HPDE6-E6E7 (cell line): ENCODE measurements around the gene RAB36.
A peak's percentile ranks its signal among the peaks of the same experiment; 100 is the strongest.

ENCODE experiments used
- DNase-seq: peaks from one replicate; pipeline ENCODE4 v3.0.0; 2011; ENCODE audit warnings: missing footprints; ENCODE audit errors: extremely low spot score

Gene RAB36

DNA sequence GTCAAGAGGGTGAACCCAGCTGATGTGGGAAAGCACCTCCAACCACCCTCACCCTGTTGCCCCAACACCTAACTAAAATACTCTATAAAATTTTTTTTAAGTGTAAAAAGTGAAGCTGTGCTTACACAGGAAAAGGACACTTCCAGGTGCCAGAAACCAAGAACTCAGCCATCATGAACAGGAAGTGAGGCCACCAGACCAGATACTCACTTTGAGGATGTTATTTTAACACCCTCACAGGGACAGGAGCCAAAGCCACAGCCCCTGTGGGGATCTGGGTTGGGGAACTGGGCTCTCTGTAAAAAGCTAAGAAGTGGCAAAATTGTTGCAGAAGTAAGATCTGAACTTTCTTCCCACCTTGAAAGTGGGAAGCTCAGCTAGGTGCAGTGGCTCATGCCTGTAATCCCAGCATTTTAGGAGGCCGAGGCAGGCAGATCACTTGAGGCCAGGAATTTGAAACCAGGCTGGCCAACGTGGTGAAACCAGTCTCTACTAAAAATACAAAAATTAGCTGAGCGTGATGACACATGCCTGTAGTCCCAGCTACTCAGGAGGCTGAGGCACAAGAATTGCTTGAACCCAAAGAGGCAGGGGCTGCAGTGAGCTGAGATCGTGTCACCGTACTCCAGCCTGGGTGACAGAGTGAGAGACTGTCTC is 7.2 kb upstream of the RAB36 start:
- no peak for DNase-seq

GRCh38 chr22:23138584-23139435 is 6.5 kb upstream of the RAB36 start:
- no peak for DNase-seq

DNA sequence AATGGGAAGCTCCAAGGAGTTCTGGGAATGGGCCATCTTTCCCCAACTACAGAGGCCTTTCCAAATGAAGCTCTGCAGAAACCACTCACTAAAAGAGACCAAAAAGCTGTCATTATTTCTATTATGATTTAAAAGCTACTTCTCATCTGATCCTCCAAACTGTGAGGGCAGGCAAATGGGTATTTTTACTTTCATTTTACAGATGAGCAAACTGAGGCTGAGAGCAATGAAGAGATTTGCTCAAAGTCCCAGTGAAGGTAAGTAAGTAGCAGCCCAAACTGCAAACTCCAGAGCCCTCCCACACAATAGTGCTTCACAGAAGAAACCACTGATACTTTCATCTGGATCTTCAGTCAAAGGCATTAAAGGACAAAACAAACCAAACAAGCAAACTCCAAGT is 4.9 kb upstream of the RAB36 start:
- no peak for DNase-seq

DNA sequence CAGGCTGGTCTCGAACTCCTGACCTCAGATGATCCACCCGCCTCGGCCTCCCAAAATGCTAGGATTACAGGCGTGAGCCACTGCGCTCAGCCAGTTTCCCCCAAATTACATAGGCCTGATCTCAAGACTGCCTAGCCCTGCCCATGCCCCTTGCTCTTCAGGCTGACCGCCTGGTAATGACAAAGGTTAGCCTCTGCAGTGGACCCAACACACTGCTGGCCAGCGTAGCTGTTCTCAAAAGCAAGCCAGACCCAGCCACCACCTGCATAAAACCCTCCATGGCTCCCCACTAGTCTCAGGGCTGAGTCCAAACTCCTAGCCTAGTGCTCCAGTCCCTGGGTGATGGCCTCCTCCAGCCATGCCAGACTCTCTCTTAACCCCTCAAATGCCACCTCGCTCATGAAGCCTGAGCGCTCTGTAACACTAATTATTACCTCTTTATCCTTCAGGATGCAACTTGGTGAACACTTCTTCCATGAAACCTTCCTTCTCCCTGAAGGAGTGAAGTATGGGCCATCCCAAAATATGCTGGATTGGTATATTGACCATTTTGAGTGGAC is 2.7 kb upstream of the RAB36 start:
- no peak for DNase-seq

DNA sequence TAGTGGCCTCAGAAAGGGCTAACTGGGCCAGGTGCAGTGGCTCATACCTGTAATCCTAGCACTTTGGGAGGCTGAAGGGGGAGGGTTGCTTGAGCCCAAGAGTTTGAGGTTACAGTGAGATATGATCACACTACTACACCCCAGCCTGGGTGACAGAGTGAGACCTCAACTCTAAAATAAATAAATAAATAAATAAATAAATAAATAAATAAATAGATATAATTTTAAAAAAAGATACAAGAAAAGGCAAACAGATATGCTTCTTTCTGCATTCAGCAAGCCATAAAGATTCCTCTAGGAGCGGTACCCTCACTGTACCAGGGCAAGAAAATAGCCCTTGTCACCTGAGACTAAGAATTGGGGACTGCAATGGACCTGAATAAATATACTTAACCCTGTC is 2.2 kb upstream of the RAB36 start:
- DNase-seq, result no peak

DNA sequence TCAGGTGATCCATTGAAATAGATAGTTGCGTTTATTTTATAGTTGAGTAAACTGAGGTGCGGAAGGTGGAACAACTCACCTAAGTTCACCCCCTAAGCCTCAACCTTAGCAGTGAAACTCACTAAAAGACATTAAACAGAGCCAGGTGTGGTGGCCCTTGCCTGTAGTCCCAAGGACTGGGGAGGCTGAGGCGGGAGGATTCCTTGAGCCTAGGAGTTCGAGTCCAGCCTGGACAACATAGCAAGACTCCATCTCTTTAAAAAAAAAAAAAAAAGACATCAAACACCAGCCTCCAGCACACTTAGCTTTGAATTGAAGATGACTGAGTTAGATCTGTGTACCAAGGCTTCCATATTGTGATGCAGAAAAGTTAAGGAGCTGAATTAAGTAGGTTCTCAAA is 845 bp upstream of the RAB36 start:
- DNase-seq, result no peak

- no peak for DNase-seq
Measured at GRCh38 chr22:23145878-23146470, 697 bp downstream of the RAB36 start.

DNA sequence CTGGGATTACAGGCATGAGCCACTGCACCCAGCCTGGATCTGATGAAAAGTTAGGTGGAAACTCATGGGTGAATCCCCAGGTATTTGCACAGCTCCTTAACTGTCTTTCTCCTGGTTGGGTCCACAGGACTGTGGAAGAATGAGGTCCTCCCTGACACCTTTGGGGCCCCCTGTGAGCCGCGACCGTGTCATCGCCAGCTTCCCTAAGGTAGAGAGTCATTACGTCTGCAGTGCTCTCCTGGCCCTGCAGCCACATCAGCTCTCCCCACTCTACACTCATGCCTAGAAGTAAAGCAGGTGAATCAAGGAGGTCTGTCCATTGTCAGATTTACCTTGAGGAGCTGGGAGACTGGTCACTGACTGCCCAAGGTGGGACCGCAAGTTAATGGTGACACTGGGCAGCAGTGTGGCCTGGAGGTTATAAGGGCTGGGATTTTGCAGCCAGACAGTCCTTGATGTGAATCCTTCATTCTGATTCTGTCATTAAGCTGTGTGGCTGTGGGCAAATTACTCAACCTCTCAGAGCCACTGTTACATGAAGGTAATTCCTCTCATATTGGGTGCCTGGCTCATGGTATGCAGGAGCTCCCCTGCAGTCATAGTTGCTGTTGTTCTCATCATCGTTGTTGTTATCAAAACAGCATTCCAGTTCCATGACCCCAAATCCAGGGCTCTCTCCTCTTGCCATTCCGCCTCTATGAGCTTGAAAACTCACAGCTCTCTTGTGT is 1.4 kb downstream of the RAB36 start:
- no peak for DNase-seq

GRCh38 chr22:23147617-23148387 is 2.5 kb downstream of the RAB36 start:
- DNase-seq, result peak; percentile 64

GRCh38 chr22:23149743-23150238 is 4.5 kb downstream of the RAB36 start:
- no peak for DNase-seq

GRCh38 chr22:23150762-23151161 is 5.5 kb downstream of the RAB36 start:
- DNase-seq, result no peak

DNA sequence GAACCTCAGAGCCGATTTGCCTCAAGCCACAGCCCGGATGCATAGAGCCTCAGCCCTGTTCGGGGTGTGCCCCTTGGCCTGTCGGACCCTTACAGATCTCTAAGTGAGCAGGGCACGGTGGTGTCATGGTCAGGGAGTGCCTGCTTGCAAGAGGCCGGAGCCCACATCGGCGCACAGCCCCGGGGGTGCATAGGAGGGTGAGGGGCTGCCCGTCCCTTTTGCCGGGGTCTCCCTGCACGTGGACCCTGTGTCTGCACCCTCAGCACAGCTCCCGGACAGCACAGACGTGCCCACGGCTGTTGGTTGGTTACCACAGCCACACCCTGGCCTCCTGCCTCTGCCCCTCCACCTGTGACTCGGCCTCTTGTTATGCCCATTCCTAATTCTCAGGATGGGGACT is 6.5 kb downstream of the RAB36 start:
- no peak for DNase-seq

- no peak for DNase-seq
Measured at GRCh38 chr22:23152238-23153114, 7.2 kb downstream of the RAB36 start.

DNA sequence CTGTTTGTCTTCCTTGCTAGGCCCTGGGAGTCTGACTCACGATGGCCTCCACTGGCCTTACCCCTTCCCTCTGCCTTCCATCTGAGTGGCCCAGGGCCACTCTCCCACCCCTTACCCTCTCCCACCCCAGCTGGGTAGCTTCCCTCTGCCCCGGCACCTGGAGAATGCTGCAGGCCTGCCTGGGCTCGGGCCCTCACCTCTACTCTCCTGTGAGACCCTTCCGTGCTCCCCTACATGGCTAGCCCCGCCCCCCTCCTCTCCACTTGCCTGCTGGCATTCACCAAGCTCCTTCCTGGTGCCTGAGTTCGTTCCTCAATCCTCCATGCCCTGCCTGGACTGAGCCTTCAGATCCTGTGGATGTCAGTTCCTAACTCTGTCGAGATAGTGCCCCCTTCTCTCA is 8.7 kb downstream of the RAB36 start:
- DNase-seq, result no peak

- DNase-seq, result no peak
Measured at GRCh38 chr22:23154461-23154860, 9.2 kb downstream of the RAB36 start.

DNA sequence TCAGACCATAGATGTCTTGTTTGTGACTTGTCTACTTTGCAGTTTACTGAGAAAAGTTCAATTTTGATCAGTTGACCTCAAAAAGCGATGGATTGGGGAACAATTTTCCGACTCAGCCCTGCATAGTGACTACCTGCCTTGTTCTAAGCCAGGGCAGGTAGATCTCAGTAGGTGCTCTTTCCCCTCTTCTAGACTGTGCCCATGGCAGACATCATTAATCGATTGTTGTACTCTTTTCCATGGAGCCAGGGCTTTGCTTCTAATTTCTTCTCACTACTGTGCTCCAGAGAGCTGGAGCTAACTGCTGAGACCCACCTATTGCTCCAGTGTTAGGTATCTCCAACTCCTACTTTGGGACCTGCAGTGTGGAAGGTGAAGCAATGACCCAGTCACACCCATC is 9.9 kb downstream of the RAB36 start:
- DNase-seq, result no peak

DNA sequence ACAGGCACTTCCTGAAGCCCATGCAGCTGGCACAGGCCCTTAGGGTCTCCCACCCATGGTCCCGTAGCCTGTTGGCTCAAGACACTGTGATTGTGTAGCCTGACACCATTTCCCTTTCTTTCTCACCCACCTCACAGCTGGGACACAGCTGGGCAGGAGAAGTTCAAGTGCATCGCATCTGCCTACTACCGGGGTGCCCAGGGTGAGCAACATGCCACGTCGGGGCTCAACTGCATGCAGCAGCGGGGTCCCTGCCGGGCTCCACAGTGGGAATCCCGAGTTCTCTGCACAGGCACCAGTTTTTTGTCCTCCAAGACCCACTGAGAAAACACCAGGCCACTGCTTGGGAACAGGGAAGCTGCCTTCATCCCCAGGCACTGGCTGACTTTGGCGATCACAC is 10.6 kb downstream of the RAB36 start:
- DNase-seq, result no peak

DNA sequence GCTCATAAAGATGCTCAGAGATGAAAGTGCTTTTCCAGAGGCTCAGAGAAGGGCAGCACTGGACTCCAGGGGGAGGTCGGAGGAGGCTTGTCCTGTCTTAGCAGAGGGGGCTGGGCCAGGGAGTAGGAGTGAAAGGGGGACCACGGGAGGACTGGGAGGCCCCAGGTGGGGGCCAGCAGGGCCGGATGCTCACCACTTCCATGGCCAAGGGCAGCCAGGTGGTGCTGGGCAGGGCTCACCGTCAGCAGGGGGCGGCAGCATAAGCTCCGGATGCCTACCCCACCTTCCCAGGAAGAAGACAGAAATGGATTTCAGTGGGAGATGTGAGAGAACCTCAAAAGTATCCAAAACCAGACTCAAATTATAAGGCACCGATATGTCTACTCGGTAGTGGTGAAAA is 11.0 kb downstream of the RAB36 start:
- no peak for DNase-seq

DNA sequence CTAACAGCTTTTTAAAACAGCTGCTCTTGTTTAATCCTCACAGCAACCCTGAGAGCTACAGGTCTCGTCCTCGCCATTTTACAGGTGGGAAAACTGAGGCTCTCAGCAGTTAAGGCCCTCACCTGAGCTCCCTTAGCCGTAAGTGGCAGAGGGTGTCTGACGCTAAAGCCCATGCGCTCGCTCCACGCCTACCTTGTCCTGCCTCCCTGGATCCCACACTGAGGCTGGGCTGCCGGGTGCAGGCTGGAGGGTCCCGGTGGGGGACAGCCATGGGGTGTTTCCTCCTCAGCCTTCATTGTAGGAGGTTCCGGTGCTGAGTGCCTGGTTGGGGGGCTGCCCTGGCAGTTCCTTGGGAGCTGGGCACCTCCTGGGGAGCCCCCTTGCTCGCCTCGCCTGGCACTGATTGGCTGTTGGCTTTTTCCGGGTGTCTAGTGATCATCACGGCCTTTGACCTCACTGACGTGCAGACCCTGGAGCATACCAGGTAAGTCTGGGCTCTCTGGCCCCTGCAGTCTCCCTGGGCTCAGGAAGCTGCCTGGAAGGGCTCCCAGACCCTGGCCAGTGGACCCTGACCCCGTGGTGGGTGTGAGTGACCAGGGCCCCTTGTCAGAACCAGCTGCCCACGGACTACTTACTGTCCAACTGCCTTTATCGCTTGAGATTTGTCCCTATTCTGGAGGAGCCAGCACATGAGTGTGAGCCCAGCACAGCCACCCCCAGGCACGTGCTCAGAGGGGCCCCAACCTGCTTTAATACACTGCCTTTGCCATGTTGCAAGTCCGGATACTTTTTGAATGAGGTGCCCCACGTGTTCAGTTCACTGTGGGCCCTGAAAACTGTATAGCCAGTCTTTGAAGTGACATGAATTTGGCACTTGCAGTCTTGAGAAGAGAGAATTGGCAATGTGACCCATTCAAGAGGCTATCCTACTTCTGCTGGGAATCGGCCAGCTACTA is 12.6 kb downstream of the RAB36 start:
- no peak for DNase-seq
